ENCODE results near the gene PCDH9.
"Not testable (repeated sequence)": the region's sequence is repeated elsewhere in the genome, so short reads cannot be mapped to it uniquely, and the experiment has no call there.

Gene PCDH9

DNA sequence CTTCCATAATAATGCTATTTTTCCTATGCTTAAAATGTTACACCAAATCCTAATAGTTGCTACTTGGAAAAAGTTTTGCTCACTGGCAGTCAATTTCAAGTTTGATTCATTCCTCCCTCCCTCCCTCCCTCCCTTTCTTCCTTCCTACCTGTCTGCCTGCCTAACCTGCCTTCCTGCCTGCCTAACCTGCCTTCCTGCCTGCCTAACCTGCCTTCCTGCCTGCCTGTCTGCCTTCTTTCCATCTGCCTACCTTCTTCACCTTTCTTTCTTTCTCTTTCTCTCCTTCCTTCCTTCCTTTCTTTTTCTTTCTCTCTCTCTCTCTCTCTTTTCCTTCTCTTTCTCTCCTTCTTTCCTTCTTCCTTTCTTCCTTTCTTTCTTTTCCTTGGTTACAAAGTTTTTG is 418.7 kb downstream of the PCDH9 start:
- DNase-seq, result no peak

- DNase-seq, result peak; percentile 13
These were observed 420.7 kb downstream of the PCDH9 start for GRCh38 chr13:66809485-66809884.

GRCh38 chr13:66807251-66807650 is 422.9 kb downstream of the PCDH9 start:
- no peak for DNase-seq

DNA sequence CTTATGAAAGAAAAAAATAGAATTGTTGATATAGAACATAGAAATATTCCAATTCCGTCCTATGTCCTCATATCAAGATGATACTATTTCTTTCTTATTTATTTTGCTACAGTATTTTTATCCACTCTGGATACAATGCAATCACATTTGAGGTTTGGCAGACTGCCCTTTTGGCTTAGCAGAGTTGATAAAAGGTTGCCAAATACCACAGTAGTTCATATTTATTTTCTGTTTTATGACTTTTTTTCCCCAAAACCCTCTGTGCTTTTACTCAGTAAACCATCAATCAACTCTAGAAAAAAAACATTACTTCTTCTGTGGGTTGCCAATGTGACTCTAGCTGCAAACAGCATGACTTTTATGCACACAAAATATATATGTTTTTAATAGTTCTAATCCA is 424.5 kb downstream of the PCDH9 start:
- no peak for DNase-seq

GRCh38 chr13:66803808-66804456 is 426.2 kb downstream of the PCDH9 start:
- peak; percentile 51 for DNase-seq

DNA sequence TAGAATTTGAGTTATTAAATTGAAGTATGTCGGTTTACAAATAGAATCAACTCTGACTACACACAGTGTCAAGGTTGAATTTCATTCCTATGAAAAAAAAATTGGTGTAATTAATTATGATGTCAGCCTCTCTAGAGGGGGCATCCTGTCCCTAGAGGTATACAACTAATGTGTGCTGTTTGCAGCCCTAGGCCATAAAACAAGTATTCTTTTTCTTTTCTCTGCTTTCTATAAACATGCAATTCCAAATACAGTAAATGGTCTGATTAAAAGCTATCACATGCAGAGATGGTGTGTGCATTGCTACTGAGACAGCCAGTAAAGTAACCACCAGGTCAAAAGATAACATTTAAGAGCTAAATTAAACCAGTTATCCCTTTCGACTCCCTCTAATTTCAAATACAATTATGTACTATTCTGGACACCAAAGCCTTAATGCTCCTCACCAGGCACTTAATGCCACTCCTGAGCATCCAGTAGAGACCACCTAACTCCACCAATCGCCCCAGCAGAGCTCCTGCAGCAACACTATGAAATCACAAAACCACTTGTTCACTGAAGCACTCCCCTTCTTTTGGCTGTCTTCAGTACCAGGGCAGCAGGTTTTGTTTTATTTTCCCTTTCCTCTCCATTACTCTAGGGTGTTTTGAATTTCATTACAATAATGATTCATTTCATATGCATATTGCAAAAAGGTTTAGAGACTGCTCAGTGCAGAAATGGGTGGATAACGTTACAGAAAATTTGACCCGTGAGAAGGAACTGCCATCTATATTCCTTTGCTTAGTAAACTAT is 426.9 kb downstream of the PCDH9 start:
- DNase-seq, result peak; percentile 7

DNA sequence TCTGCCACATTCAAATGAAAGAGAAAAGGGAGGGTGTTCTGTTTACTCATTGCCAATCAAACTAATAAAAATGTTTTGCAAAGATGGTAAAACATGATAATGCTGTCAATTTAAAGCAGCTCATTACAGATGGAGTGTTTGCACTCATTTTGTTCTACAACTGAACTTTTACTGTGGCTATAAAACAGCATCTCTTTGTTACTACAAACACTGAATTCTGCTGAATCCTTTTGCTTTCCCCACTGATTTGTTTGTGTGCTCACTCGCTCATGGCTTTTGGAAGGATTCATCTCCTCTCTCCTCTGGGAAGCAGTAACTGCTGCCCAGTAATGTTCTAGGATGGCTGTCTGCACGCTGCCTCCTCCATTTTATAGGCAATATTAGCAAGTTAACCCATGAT is 434.5 kb downstream of the PCDH9 start:
- DNase-seq, result no peak

DNA sequence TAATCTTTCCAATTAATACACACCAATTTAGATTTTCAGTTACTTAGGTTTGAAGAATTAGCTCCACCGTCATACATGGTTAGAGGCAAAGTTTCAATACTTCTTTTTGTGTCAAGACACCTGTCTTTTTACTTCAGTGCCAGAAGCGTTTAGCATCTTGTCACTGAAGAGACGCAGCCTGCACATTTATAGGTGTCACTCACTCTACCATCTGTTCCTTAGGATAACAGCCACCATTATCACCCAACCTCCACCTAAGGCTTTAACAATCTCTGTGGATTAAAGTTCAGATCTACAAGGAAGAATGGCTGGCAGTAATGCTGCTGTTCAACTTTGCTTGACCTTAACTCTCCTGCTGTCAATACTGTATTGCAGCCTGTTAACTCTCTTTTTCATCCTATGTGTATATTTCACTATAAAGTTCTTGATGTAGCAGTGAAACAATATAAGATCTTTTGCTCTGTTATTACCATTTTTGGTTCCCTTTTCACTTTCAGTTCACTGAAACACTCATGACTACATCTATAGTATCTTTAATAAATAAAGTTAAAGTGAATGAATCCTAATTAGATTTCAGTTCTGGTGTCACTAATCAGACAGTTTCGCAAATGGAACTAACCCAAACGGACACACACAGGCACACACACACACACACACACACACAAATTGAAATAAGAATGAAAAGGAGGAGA is 435.6 kb downstream of the PCDH9 start:
- DNase-seq, result no peak

DNA sequence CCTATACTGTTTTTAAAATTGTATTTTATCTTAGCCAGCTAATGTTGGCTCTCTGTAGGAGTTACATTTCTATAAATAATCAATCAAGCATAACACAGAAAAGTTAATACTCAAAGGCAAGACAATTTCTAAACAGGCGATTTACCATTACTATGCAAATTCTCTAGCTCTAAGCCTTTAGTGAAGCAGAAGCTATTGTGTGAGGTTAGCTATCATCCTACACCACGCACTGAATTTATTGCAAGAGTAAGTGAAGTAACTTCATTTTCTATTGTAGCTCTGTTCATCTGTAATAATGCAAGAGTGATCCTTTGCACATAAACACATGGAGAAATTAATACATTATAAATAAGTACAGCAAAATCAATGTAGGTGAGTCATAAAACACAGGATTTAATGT is 439.3 kb downstream of the PCDH9 start:
- no peak for DNase-seq

- no peak for DNase-seq
These were observed 448.9 kb downstream of the PCDH9 start for GRCh38 chr13:66781241-66781640.

- DNase-seq, result no peak
These were observed 449.3 kb downstream of the PCDH9 start for GRCh38 chr13:66780814-66781213.

GRCh38 chr13:66778461-66778860 is 451.7 kb downstream of the PCDH9 start:
- DNase-seq, result no peak

GRCh38 chr13:66775196-66775595 is 454.9 kb downstream of the PCDH9 start:
- DNase-seq, result no peak

DNA sequence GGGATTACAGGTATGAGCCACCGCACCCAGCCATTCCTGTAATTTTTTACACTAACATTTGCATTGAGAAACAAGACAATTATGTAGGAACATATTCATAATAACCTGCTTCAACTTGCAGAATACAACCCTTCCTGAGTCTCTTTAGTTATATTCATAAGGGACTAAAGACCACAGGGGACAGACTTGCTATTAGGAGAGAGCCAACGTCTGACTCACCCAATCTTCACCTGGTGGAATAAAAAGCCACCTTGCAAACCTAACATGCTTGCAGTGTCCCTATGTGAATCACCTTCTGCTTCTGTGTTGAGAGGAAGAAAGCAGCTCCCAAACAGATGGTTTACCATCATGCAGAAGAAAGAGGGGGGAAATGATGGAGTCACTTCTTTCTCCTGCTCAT is 456.1 kb downstream of the PCDH9 start:
- no peak for DNase-seq

- peak; percentile 8 for DNase-seq
These were observed 464.6 kb downstream of the PCDH9 start for GRCh38 chr13:66765559-66765958.

DNA sequence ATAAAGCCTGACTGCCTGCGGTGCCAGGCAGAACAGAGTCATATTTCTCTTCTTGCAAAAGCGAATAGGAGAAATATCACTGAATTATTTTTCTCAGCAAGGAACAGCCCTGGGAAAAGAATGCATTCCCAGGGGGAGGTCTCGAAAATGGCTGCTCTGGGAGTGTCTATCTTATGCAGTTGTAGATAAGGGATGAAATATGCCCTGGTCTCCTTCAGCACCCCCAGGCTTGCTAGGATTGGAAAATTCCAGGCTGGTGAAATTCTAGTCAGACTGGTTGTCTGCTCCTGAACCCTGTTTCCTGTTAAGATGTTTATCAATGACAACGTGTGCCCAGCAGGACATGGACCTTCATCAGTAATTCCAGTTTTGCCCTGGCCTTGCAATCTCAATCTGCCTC is 469.5 kb downstream of the PCDH9 start:
- DNase-seq, result not testable (repeated sequence)

GRCh38 chr13:66759919-66760318 is 470.2 kb downstream of the PCDH9 start:
- no peak for DNase-seq

GRCh38 chr13:66751691-66752090 is 478.4 kb downstream of the PCDH9 start:
- DNase-seq, result no peak

DNA sequence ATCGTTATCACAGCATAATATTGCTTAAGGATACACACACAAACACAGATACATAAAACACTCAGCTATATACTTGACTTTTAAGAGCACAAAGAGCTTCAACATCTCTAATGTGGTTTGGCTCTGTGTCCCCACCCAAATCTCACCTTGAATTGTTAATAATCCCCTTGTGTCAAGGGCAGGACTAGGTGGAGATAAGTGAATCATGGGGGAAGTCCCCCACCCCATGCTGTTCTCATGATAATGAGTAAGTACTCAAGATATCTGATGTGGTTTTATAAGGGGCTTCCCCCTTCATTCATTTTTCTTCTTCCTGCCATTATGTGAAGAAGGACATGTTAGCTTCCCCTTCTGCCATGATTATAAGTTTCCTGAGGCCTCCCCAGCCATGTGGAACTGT is 481.4 kb downstream of the PCDH9 start:
- no peak for DNase-seq

DNA sequence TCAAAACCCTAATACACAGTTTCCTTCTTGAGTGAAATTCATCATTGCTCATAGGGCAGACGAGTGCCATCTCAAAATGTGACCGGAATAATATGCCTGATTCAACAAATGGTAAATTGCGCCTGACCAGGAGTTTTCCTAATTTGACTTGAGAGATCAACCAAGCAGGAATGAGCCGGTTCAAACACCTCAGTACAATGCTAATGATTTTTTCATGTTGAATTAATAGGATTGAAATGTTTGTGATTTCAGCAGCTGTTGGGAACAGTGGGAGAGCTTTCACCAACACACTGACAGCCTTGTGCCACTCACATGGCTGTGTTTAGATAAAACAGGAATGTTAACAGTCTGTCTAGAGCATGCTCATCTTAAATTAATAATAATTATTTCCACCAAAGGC is 484.8 kb downstream of the PCDH9 start:
- peak; percentile 47 for DNase-seq

DNA sequence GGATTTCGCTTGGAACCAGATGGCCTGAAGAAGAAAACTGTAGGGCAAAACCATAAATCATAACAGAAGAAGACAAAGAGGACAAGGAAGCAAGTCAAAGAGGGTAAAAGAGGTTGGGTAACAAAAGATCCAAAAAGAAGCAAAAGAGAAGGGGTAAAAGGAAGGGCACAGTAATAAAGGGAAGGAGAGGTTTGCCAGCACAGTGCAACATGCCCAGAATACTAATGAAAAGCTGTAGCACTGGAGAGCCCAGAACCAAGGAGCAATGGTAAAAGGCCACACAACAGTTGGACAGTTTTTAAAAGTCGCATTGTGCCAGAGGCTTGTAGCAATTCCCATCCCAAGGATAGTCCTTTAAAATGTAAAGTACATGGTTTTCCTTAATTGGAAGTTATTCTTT is 506.6 kb downstream of the PCDH9 start:
- DNase-seq, result no peak

GRCh38 chr13:66716538-66716937 is 513.6 kb downstream of the PCDH9 start:
- DNase-seq, result no peak

DNA sequence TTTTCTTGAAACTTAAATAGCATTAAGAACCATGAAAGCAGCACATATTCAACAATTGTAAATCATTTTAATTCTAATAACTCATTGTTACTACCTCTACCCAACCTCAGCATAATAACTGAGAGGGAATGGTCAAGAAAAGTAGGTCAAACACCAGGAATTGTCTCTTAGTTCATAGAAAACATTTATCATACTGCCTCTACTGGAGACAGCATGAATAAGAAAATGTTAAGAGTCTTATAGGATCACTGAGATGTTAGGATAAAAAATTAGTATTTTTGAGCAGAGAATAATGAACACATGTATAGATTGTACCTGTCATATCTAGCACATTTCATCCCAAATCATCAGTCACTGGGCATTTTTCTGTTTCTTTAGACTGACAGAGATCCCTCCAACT is 515.3 kb downstream of the PCDH9 start:
- DNase-seq, result no peak

DNA sequence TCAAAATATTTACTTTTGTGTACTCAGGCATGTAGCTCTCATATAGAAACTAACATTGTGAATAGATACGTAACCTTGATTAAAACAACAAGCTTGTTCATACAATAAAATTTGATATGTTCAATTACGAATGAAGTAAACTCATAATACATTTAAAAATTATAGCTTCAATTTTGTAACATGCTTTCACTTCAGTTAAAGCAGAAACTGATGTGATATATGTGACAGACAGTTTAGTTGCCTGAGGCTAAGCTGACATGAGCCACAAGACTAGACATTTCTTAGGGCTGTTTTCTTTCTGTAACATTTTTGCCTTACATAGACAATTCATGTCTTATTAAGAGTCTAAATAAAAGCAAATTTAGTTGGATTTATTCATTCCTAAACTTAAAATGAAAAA is 526.0 kb downstream of the PCDH9 start:
- DNase-seq, result no peak
